ENCODE measurements around the gene RIF1. TPM values are rescaled to one million over a fixed set of nuclear protein-coding genes. Genes with fewer than 3 reads are reported as not detected.

The RIF1 gene
- total and polyA plus RNA-seq, 2 donors from 2014 or later: 2.4 to 36.8 TPM

DNA sequence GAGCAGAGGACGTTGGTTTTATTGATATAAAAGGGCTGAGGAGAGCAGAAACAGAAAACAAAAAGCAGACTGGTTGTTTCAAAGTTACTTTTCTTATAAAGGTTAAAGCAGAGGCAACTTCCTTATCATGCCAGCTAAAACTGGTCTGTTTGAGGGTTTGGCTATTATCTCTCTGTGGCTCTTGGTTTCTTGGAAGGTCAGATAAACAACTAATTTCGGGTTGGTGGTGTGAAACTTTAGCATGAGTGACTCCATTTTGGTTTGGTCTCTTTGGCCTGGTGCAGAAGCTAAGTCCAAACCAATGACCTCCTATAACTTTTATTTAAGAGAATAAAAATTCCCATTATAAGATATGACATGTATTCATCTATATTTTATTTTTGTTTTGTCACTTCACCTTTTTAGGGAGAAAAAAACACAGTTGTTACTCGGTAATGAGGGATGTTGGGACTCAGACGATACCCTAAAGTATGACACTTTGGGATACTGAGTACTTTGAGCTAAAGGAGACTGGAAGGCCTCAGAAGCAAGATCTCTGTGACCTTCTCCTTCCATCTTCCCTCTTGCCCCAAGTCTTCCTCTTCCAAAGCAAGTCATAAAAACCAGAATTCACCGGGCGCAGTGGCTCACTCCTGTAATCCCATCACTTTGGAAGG, 29.0 kb upstream of the RIF1 start:
- no peaks in the 10 kb centered on the region for H3K36me3 ChIP-seq (ENCODE audit: control insufficient read depth in 2 of 3, insufficient read depth in 3 of 3, low read length in 3 of 3)
- TF ChIP-seq, protein P1, sequence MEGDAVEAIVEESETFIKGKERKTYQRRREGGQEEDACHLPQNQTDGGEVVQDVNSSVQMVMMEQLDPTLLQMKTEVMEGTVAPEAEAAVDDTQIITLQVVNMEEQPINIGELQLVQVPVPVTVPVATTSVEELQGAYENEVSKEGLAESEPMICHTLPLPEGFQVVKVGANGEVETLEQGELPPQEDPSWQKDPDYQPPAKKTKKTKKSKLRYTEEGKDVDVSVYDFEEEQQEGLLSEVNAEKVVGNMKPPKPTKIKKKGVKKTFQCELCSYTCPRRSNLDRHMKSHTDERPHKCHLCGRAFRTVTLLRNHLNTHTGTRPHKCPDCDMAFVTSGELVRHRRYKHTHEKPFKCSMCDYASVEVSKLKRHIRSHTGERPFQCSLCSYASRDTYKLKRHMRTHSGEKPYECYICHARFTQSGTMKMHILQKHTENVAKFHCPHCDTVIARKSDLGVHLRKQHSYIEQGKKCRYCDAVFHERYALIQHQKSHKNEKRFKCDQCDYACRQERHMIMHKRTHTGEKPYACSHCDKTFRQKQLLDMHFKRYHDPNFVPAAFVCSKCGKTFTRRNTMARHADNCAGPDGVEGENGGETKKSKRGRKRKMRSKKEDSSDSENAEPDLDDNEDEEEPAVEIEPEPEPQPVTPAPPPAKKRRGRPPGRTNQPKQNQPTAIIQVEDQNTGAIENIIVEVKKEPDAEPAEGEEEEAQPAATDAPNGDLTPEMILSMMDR (IDR thresholded peaks at IDR 0.05; ENCODE audit: borderline replicate concordance, extremely low read depth, insufficient read depth): no peak
- H3K4me1 ChIP-seq (ENCODE audit: control insufficient read depth in 2 of 3, insufficient read depth in 2 of 3, low read depth in 1 of 3, low read length in 3 of 3): no peaks in the 10 kb centered on the region
- H3K27me3 ChIP-seq (ENCODE audit: control insufficient read depth, insufficient read depth, low read length): no peaks in the 10 kb centered on the region
- no peaks in the 10 kb centered on the region for H3K9me3 ChIP-seq (ENCODE audit: control insufficient read depth in 2 of 3, insufficient read depth in 1 of 3, low read length in 3 of 3)
- FAIRE-seq (no peak), DNase-seq (no peak)
- H3K27ac ChIP-seq (ENCODE audit: low read depth in 2 of 2, low read length in 2 of 2): no peak overlapping the region
- no peak overlapping the region for H3K9ac ChIP-seq (ENCODE audit: low read length in 3 of 3)
- intact Hi-C loops (cut with DNase I): no loop called here
- H3K4me3 ChIP-seq (ENCODE audit: low read length in 3 of 3): no peak overlapping the region

DNA sequence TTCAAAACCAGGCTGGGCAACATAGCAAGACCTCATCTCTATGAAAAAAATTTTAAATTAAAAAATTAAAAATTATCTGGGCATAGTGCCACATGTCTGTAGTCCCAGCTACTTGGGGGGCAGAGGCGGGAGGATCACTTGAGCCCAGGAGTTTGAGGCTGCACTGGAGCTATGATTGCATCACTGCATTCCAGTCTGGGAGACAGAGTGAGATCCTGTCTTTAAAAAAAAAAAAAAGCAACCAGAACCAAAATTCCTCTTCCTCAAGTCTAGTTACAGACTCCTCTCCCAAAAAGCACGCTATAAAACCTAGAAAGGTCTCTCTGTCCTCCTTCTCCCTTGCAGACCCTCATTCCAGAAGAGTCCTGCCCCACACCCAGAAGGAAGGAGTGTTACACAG, 28.4 kb upstream of the RIF1 start:
- Histone ChIP-seq H3K9ac (ENCODE audit: low read length in 3 of 3) (no peak overlapping the region), H3K4me1 (ENCODE audit: control insufficient read depth in 2 of 3, insufficient read depth in 2 of 3, low read depth in 1 of 3, low read length in 3 of 3) (no peaks in the 10 kb centered on the region), H3K27me3 (ENCODE audit: control insufficient read depth, insufficient read depth, low read length) (no peaks in the 10 kb centered on the region), H3K4me3 (ENCODE audit: low read length in 3 of 3) (no peak overlapping the region), H3K9me3 (ENCODE audit: control insufficient read depth in 2 of 3, insufficient read depth in 1 of 3, low read length in 3 of 3) (no peaks in the 10 kb centered on the region), H3K36me3 (ENCODE audit: control insufficient read depth in 2 of 3, insufficient read depth in 3 of 3, low read length in 3 of 3) (no peaks in the 10 kb centered on the region), H3K27ac (ENCODE audit: low read depth in 2 of 2, low read length in 2 of 2) (no peak overlapping the region)
- FAIRE-seq (no peak), DNase-seq (no peak)
- intact Hi-C loops (cut with DNase I): no loop called here
- TF ChIP-seq, protein P1 (IDR thresholded peaks at IDR 0.05; ENCODE audit: borderline replicate concordance, extremely low read depth, insufficient read depth): no peak

DNA sequence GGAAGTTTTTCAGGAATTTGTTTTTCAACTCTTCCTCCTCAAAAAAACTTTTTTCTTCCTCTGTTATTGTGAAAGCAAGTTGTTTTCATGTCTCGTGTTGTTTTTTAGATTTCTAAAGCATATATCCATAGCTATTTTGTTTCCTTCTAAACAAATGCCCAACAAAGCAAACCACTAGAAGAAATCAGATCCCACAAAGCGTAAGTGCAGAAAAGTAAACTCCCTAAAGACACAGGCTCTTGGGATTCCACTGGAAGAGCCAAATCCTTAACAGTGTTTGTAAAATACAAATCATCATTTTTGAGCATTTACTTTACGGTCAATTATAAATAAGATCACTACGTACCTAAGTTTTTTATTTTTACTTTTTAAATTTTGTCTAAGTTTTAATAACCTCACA, 21.7 kb upstream of the RIF1 start:
- Histone ChIP-seq H3K9ac (ENCODE audit: low read length in 3 of 3) (no peak overlapping the region), H3K9me3 (ENCODE audit: control insufficient read depth in 2 of 3, insufficient read depth in 1 of 3, low read length in 3 of 3) (no peaks in the 10 kb centered on the region), H3K4me1 (ENCODE audit: control insufficient read depth in 2 of 3, insufficient read depth in 2 of 3, low read depth in 1 of 3, low read length in 3 of 3) (no peaks in the 10 kb centered on the region), H3K27ac (ENCODE audit: low read depth in 2 of 2, low read length in 2 of 2) (no peak overlapping the region), H3K36me3 (ENCODE audit: control insufficient read depth in 2 of 3, insufficient read depth in 3 of 3, low read length in 3 of 3) (no peaks in the 10 kb centered on the region), H3K4me3 (ENCODE audit: low read length in 3 of 3) (no peak overlapping the region), H3K27me3 (ENCODE audit: control insufficient read depth, insufficient read depth, low read length) (no peaks in the 10 kb centered on the region)
- DNase-seq (no peak), FAIRE-seq (no peak)
- intact Hi-C loops (cut with DNase I): no loop called here
- TF ChIP-seq, protein P1 (IDR thresholded peaks at IDR 0.05; ENCODE audit: borderline replicate concordance, extremely low read depth, insufficient read depth): no peak

DNA sequence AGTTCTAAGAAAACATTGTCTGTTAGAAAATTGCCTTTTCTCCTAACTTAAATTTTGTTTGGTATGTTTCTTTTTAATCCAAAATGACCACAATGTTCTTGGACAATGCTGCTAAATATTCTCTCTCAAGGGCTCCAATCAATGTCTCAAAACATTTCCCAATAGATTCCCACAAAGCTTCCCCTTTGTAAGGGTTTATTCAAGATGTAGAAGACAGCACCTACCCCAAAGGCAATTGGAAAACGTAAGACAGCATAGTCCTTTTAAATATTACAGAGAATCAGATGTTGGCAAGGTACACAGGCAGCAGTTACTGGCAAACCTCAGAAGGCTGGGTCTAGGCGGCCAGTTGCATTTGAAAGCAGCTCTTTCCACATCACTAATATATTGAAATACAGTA, 18.3 kb upstream of the RIF1 start:
- Histone ChIP-seq H3K9ac (ENCODE audit: low read length in 3 of 3) (no peak overlapping the region), H3K9me3 (ENCODE audit: control insufficient read depth in 2 of 3, insufficient read depth in 1 of 3, low read length in 3 of 3) (no peaks in the 10 kb centered on the region), H3K36me3 (ENCODE audit: control insufficient read depth in 2 of 3, insufficient read depth in 3 of 3, low read length in 3 of 3) (no peaks in the 10 kb centered on the region), H3K27me3 (ENCODE audit: control insufficient read depth, insufficient read depth, low read length) (no peaks in the 10 kb centered on the region), H3K27ac (ENCODE audit: low read depth in 2 of 2, low read length in 2 of 2) (no peak overlapping the region), H3K4me3 (ENCODE audit: low read length in 3 of 3) (no peak overlapping the region), H3K4me1 (ENCODE audit: control insufficient read depth in 2 of 3, insufficient read depth in 2 of 3, low read depth in 1 of 3, low read length in 3 of 3) (no peaks in the 10 kb centered on the region)
- TF ChIP-seq, protein P1 (IDR thresholded peaks at IDR 0.05; ENCODE audit: borderline replicate concordance, extremely low read depth, insufficient read depth): no peak
- FAIRE-seq (no peak), DNase-seq (no peak)
- intact Hi-C loops (cut with DNase I): no loop called here

Data from kidney (tissue), 14 donors.